GM19023 (cell line): Measurements from ENCODE around the gene CEP72.
A peak's percentile ranks its signal among the peaks of the same experiment; 100 is the strongest.
"Not testable (repeated sequence)": the region's sequence is repeated elsewhere in the genome, so short reads cannot be mapped to it uniquely, and the experiment has no call there.

ENCODE experiments used
- ATAC-seq: cut with Tn5 transposase; IDR thresholded peaks from one replicate; pipeline ENCODE4 v1.9.1; 2021; ENCODE audit warnings: mild to moderate bottlenecking, moderate library complexity; ENCODE audit not compliant: unreplicated experiment

Gene CEP72

DNA sequence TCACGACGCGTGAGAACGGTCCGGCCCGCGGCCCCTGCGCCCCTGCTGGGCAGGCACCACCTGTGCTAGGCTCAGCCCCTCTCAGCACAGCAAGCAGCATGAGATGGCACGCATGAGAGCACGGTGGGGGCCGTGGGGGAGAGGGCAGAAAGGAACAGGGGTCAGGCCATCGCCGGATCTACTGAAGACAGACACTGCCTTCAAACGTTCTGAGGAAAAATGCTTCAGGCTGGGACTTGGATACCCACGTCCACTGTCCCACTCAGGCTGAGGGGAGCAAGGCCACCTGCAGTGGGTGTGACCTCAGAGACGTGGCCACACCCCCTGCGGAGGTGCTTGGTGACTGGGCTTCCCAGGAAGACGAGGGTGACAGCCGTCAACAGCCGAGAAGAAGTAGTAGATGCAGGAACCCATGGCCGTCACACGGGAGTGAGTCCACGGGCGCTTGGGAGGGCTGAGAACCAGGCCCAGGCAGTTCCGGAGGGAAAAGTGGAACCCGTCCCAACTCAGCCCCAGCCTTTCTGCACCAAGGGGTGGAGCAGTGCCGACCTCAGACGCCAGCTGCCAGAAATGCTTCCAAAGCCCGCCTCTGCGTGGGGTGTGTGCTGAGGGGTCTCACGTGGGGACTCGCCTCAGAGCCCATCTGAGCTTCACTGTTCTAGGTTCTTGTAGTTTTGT lies 68.1 kb downstream of the CEP72 start:
- ATAC-seq = not testable (repeated sequence)

DNA sequence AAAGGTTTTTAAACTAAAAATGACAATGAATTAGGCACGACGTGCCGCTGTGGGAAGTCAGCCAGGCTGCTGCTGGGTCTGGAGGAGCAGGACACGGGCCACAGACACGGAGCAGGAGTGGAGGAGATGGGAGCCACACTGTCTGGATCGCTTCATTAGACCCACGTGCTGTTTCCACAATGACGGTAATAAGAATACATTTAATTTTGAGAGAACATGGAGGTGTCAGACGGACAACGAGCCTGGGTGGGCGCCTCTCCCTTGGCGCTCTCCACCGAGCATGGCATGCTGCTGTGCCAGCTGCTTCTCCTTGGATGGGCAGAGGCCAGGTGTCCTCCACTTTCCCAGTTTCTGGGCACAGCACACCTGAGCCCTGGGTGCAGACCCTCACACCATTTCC lies 68.7 kb downstream of the CEP72 start:
- ATAC-seq = not testable (repeated sequence)

DNA sequence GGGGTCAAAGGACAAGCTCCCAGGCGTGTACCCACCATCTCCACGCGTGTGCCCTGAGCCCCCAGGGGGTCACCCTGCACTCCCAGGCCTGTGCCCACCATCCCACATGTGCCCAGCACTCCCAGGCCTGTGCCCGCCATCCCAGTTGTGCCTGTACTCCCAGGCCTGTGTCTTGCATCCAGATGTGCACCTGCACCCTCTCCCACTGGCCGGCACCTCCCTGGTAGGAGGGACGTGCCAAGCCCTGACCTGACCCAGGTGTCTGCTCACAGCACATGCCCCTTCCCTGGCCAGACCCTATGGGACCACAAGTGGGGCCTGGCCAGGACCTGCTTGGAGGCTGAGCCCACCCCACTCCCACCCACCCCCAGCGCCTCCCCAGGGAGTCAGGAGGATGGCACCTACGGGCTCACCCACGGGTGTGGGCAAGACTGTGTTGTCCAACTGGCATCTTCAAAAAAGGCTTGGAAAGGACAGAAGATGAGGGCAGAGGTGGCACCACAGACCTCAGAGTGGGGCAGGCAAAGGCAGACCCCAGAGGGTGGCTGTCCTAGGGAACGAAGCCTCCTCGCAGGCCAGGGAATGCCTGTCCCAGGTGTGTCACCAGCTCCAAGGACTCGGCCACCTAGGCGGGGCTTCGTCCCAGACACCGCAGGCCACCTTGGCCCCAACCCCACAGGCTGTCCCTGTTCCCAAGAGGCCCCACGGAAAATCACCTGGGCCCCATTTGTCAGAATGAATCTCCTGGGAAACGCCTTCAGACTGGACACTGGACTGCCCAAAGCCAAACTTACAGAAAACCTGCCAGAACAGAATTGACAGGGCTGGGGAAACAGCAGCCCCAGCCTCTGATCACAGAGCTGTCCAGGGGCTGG lies 69.4 kb downstream of the CEP72 start:
- not testable (repeated sequence) for ATAC-seq

DNA sequence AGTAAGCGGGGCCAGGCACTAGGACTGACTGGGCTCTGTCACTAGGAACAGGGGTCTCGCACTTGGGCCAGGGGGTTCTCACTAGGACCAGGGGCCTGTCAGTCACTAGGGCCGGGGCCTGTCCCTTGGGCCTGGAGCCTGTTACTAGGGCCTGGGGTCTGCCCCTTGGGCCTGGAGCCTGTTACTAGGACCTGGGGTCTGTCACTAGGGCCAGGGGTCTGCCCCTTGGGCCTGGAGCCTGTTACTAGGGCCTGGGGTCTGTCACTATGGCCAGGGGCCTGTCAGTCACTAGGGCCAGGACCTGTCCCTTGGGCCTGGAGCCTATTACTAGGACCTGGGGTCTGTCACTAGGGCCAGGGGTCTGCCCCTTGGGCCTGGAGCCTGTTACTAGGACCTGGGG lies 70.1 kb downstream of the CEP72 start:
- ATAC-seq = not testable (repeated sequence)

DNA sequence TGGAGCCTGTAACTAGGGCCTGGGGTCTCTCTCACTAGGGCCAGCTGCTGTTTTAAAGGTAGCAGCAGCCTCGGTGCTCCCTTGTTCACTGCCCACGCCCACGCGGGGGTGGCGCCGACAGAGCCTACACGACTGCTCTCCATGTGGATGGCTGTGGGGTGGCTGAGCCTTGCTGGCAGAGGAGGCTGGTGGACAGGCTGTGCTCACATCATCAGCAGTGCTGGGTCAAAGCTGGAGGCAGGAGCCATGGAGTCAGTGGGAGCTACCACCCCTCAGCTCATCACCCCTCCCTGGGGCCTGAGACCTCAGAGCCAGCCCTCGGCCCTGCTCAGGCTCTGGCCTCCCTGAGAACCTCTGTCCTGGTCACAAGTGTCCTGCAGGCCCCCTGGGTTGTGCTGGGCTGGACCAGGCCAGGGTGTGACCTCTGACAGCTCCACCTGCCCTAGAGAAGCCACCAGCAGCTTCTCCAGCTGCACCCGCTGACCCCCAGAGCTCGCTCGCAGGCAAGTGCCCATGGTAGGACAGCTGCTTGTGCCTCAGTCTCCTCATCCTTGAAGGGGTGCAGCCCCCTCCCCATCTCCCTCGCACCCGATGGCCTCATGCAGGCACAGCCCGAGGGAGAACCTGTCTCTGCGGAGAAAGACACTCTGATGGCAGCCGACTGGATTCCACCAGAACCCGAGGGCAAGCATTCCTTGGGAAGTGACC lies 70.7 kb downstream of the CEP72 start:
- ATAC-seq = not testable (repeated sequence)

DNA sequence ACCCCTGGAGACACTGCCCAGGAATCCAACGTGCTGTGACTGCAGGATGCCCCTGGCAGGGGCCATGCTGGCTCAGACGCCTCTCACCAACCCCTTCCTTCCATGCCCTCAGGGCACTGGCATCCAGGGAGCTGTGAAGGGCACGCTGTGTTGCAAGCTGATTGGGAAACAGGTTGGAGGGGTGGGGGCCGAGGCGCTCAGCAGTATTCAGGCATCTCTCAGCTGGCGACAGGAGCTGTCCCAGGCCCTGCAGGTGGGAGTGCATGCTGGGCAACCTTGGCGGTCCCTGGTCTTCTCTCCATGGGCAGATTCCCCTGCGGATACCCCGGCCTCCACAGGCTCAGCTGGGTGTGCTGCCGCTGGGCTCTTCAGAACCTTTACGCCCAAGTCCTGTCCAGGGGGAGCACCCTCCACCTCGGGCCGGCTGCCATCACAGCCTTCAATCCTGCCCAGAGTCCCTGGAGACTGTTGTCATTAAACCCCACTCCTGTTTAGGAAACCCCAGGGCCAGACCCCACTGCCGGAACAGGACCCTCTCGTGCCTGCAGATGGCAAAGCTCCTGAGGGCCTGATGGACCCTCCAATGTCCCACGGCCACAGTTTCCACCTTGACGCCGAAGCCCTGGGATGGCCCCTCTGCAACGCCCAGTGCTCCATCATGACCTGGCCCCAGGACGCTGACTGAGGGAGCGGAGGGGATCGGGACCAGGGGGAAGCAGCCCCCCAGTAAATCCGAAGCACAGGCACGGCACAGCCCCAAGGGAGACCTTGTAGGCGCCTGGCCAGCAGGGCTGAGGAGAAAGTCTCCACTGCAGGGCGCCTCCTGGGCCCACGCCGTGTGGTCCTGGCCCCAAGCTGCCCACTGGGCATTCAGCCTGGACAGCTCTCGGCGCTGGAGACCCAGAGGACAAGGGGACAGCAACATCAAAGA lies 71.7 kb downstream of the CEP72 start:
- ATAC-seq = no peak

DNA sequence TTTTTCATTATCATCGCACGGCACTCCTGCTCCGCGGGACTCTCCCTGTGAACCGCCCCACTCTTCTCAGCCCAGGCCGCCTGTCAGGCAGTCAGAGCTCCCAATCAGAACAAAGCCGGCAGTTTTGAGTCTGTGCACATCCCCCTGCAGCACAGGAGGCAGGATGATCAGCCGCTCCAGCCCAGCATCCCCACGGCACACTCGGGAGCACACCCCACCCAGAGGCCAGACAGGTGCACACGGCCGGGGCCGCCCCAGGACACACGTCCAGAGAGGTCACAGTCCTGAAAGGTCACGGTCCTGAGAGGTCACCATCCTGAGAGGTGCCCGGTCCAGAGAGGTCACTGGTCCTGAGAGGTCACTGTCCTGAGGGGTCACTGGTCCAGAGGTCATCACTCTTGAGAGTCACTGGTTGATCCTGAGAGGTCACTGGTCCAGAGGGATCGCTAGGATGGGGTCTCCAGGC lies 72.6 kb downstream of the CEP72 start:
- ATAC-seq = no peak

DNA sequence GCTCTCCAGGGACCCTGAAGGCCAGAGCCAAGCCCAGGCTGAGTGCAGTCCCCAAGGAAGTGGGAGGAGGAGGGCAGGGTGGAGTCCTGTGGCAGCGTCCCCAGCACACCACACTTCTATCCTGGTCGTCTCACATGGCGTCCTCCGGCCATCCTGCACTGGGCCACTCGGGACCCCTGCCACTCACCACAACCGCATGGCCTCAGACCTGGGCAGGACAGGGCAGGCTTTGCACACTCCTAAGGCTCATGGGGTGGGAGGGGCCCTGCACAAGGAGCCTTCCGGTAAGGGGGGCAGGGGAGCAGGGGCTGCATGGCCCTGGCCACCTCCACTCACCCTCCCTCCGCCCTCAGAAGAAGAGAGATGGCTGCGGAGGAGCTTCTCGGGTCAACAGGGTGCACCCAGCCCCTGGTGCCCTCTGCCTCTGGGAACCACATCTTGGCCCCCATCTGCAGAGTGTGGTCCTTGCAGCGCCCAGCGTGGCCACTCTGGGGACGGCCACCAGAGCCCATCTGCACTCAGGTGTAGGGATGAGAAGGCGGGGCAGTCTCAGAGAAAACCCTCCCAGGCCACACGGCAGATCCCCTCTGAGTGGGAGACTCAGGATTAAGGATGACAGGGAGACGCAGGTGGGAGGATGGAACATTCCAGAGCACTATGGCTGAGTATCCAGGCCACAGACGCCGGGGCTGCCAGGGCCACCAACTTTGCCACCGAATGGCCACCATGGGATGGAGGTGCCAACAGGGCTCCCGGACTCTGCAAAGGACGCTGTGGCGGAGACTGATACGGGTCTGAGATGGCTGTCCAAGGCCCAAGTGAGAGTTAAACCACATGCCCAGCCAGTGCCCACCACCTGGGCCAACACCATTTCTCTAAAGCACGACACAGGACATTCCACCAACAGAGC lies 73.4 kb downstream of the CEP72 start:
- no peak for ATAC-seq

DNA sequence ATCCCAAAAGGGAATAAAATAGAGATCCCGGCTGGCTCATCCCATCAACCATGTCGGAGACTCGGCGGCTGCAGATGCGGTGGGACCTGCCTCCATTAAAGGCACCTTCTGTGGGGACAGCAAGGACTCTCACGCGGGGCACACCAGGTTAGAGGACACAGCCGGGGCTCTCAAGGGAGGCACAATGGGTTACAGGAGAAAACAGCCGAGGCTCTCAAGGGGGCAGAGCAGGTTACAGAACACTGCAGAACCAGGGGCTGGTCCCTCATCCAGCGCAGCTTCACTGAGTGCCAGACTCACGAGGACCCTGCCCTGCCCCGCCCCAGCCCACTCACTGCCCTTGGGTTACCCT lies 74.0 kb downstream of the CEP72 start:
- not testable (repeated sequence) for ATAC-seq

DNA sequence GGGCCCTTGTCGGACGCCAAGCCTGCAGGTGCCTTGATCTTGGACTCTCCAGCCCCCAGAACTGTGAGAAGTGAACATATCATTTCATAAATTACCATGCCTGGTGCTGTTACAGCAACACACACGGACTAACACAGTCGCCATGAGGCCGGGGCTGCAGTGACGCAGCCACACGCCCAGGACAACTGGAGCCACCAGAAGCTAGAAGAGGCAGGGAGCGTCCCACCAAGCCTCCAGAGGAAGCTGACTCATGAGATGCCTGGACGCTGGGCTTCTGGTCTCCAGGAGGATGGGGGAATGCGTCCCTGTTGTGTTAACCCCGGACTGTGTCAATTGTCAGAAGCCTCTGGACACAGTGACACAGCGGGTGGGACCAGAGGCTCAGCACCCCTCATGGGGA lies 74.8 kb downstream of the CEP72 start:
- not testable (repeated sequence) for ATAC-seq

DNA sequence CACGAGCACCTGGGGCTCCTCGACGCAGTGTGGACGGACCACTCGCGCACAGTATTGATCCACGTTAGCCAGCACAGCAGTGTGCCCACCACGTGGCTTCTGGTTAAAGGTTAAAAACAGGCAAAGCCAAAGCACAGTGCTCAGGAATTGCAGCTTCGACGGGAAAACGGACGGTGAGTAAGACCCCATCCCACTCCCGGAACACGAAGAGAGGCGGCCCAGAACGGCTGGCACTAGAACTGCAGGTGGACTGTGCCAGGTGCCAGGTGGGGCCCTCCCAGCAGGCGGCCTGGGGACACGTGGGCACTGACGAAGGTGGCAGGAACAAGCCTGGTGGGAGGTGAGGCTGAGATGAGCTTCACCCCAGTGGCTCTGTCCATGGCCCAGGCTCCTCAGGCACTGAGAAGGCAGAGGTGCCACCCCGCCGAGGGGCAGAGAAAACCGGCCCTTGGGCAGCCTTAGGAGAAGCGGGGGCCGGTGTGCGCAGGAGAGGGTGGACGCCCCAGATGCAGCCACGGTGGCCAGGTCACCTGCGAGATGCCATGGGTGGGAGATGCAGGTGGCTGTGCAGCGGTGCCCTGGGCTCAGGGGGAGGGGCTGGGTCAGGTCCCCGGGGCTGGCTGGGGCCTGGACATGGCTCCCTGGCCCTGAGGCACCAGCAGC lies 76.3 kb downstream of the CEP72 start:
- ATAC-seq = not testable (repeated sequence)

DNA sequence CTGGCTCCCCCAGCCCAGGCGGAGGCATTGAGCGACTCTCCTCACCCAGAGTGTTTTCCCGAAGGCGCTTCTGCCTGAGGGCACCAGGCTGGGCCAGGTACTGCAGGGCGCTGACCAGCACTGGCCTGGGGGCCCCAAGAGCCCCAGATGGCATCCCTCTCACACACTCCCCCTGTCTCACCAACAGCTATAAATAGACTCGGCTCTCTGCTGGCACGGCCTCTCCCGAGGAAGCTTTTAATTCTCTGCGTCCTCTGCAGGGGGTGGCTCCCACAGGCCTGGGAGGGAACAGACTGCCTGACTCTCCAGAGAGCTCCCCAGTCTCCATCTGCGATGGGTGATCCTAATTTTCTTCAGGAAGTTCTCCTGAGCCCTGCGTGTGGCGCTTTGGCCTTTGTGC lies 78.2 kb downstream of the CEP72 start:
- not testable (repeated sequence) for ATAC-seq

DNA sequence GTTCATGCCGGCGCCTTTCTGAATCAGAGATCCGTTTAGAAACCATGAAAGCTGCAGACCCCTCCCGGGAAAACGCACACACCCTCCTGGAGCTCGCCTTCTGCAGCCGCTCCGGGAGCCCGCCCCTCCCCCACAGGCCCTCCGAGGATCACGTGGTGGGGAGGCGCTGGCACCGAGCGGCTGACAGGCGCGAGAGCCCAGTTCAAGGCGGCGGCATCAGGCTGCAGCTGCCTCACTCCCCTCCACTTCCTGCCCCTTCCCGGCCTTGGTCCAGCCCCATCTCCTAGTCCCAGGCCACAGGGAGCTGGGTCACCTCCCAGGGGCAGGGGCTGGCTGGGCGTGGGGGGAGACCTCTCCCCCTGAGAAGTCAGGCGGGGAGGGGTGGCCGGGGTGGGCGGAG lies 78.9 kb downstream of the CEP72 start:
- not testable (repeated sequence) for ATAC-seq

DNA sequence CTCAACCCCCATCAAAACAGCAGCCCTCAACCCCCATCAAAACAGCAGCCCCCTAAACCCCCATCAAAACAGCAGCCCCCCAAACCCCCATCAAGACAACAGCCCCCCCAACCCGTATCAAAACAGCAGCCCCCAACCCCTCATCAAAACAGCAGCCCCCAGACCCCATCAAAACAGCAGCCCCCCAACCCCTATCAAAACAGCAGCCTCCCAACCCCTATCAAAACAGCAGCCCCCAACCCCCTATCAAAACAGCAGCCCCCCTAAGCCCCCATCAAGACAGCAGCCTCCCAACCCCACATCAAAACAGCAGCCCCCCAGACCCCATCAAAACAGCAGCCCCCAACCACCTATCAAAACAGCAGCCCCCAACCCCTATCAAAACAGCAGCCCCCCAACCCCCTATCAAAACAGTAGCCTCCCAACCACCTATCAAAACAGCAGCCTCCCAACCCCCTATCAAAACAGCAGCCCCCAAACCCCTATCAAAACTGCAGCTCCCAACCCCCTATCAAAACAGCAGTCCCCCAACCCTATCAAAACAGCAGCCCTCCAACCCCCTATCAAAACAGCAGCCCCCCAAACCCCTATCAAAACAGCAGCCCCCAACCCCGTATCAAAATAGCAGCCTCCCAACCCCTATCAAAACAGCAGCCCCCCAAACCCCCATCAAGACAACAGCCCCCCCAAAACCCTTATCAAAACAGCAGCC lies 79.8 kb downstream of the CEP72 start:
- ATAC-seq = no peak

DNA sequence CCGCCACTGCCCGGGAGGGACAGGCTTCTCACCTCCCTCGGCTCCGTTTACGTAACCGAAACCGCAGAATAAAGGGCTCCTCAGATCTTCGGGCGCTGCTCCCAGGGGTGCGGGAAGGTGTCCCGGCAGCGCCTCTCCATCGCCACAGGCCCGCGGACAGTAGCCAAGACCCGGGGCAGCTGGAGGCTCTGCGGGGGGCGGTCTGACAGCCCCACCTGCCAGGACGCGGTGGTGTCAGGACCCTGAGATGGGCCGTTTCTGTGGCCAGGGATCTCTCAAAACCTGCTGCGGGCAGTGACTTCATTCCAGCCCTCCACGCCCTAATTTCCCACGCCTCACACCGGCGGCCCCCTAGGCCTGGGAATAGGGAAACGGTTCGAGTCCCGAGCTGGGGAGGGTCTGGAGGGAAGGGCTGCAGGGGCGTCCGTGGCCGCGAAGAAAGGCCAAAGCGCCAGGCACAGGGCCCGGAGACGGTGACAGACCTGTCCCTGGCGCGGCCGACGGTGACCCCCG lies 80.4 kb downstream of the CEP72 start:
- peak; percentile 14 for ATAC-seq

DNA sequence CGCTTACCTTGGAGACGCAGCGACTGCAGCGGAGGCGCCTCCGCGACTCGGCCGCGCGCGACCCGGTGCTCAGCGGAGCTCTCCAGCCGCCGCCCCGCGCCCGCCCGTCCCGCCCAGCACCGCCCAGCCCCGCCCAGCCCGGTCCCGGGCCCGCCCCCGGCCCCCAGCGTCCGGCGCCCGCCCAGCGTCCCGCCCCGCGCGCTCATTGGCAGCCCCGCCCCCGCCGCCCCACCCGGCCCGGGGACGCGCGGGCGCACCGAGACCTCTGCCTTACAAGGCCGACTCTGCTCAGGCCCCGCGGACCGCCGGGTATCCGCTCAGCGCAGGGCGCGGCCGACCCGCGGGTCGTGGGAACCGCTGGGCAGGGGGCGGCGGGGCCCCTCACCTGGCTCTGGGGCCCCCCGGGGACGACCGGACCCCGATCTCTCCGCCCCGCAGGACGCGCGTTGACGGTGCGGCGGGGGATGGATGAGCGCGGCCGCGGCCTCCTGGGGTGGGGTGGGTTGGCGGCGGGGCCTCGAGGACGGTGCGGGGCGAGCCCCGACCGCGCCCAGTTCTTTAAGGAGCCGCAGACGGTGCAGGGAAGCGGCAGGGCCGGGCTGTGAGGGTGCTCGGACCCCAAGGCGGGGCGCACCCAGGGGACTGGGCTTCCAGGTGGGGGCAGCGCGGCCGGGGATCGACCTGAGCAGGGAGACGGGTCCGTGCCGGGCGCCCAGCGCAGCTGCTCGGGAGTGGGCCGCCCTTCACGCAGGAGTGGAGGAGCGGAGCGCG lies 81.3 kb downstream of the CEP72 start, which contains the start of gene TPPP:
Gene TPPP (minus strand): TSS at position 82 of the 771 bp plus-strand sequence. CDS start 15,292 bp downstream, outside the sequence.
- peak; percentile 85 for ATAC-seq

DNA sequence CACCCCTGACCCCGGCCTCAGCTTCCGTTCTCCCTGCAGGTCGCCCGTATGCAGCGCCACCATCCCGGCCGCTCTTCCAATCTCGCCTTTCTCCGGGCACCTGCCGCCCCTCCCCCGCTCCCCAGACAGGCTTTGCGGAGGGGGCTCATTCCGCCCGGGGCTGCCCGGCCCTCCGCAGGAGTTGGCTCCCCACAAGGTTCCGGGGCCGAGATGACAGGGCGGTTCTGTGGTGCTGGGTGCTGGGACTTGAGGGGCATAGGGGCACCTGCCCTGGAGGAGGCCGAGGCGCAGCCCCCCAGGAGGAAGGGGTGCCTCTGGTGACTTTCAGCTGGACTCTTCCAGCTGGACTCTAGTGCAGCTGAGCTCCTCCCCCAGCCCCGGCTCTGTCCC lies 81.9 kb downstream of the CEP72 start:
- ATAC-seq = not testable (repeated sequence)
